Measurements from ENCODE around the gene KIF3A.

The KIF3A gene

GRCh38 chr5:132768485-132768868, 31.1 kb upstream of the KIF3A start:
- DNase-seq = no peak

GRCh38 chr5:132767150-132767549, 29.8 kb upstream of the KIF3A start:
- DNase-seq = no peak

GRCh38 chr5:132766806-132767055, 29.4 kb upstream of the KIF3A start:
- no peak for DNase-seq

GRCh38 chr5:132766020-132766805, 28.9 kb upstream of the KIF3A start:
- no peak for DNase-seq

GRCh38 chr5:132765311-132766019, 28.1 kb upstream of the KIF3A start:
- no peak for DNase-seq

- DNase-seq = no peak
These were observed 27.4 kb upstream of the KIF3A start for GRCh38 chr5:132764671-132765238.

GRCh38 chr5:132764051-132764450, 26.7 kb upstream of the KIF3A start:
- DNase-seq = no peak

- DNase-seq = no peak
These were observed 26.1 kb upstream of the KIF3A start for GRCh38 chr5:132763181-132764036.

GRCh38 chr5:132762246-132763000, 25.1 kb upstream of the KIF3A start:
- DNase-seq = no peak

- DNase-seq = no peak
These were observed 24.2 kb upstream of the KIF3A start for GRCh38 chr5:132761321-132762240.

- DNase-seq = no peak
These were observed 23.4 kb upstream of the KIF3A start for GRCh38 chr5:132760601-132761317.

- no peak for DNase-seq
These were observed 22.7 kb upstream of the KIF3A start for GRCh38 chr5:132760049-132760420.

GRCh38 chr5:132759114-132760048, 22.0 kb upstream of the KIF3A start:
- no peak for DNase-seq

- no peak for DNase-seq
These were observed 21.1 kb upstream of the KIF3A start for GRCh38 chr5:132758451-132758850.

- no peak for DNase-seq
These were observed 19.2 kb upstream of the KIF3A start for GRCh38 chr5:132756542-132756941.

GRCh38 chr5:132754947-132755346, 17.6 kb upstream of the KIF3A start:
- DNase-seq = no peak

- no peak for DNase-seq
These were observed 16.8 kb upstream of the KIF3A start for GRCh38 chr5:132754111-132754510.

GRCh38 chr5:132753135-132753987, 16.0 kb upstream of the KIF3A start:
- peak; percentile 18 for DNase-seq
